GM12878 (cell line): ENCODE data around the gene ASB3. TPM values are rescaled to one million over a fixed set of nuclear protein-coding genes. Genes with fewer than 3 reads are reported as not detected.

ENCODE experiments used
- ATAC-seq: fragments of 200-7000 bp; cut with Tn5 transposase; 3 replicates; pipeline ENCODE4 v1.9.1; 2020; ENCODE audit warnings: mild to moderate bottlenecking, moderate library complexity
- BruUV-seq: library from RNA; stranded (reverse); fragments of 400-500 nt; replicated peaks from 2 replicates; lab custom pipeline; 2021; lab: Mats Ljungman, UMichigan
- CTCF ChIA-PET: fragments of 300-600 bp; sonication (Branson Sonifier 250); formaldehyde crosslinking; extraction: SDS; loops from one replicate; lab custom pipeline; 2021; ENCODE audit warnings: inconsistent platforms; lab: Yijun Ruan, JAX
- POLR2A ChIA-PET: fragments of 350-600 bp; formaldehyde crosslinking; extraction: SDS; loops from one replicate; lab custom pipeline; 2021; ENCODE audit warnings: inconsistent platforms; lab: Charles Lee
- RAD21 ChIA-PET: fragments of 300-600 bp; sonication (Branson Sonifier 250); formaldehyde crosslinking; loops from one replicate; lab custom pipeline; 2023; ENCODE audit warnings: antibody characterized with exemption; ENCODE audit not compliant: unreplicated experiment; lab: Charles Lee
- SMC1A ChIA-PET: fragments of 300-600 bp; sonication (Branson Sonifier 250); formaldehyde crosslinking; loops from one replicate; lab custom pipeline; 2023; ENCODE audit not compliant: unreplicated experiment, uncharacterized antibody; lab: Charles Lee
- DNase-seq: peaks from one replicate; pipeline ENCODE4 v3.0.0-alpha.2; 2011; ENCODE audit warnings: low read depth, low spot score
- FAIRE-seq: peaks from 3 replicates; lab custom pipeline; 2011; peaks lifted over from hg19 to GRCh38; lab: Jason Lieb, UNC
- H2AFZ ChIP-seq: 2 replicates; pipeline ENCODE4 v1.6.0; 2011; ENCODE audit warnings: low read depth, low read length, control low read depth; ENCODE audit not compliant: control insufficient read depth
- H3K27ac ChIP-seq: 2 replicates; pipeline ENCODE4 v1.5.1; 2011; ENCODE audit warnings: control low read depth; ENCODE audit not compliant: control insufficient read depth, insufficient read depth
- H3K27me3 ChIP-seq, 2 experiments: replicated peaks in 1 of 2; 2 replicates each; pipeline versions ENCODE4 v1.6.0 to v1.6.1; 2011; ENCODE audit warnings: low read length in 1 of 2; ENCODE audit not compliant: control insufficient read depth in 2 of 2, insufficient read depth in 2 of 2
- H3K36me3 ChIP-seq, 2 experiments: 2 replicates each; pipeline ENCODE4 v1.5.1; 2011; ENCODE audit warnings: low read length in 1 of 2; ENCODE audit not compliant: control insufficient read depth in 2 of 2, insufficient read depth in 2 of 2
- H3K4me1 ChIP-seq: 2 replicates; pipeline ENCODE4 v1.6.1; 2011; ENCODE audit warnings: mild to moderate bottlenecking, low read length, moderate library complexity, mixed read lengths; ENCODE audit not compliant: control insufficient read depth, insufficient read depth
- H3K4me2 ChIP-seq: 2 replicates; pipeline ENCODE4 v1.6.0; 2011; ENCODE audit warnings: control low read depth; ENCODE audit not compliant: control insufficient read depth, insufficient read depth
- H3K4me3 ChIP-seq: fragments of 200-600 bp; sonication (generic); 2 replicates; pipeline ENCODE4 v1.5.1; 2016
- H3K79me2 ChIP-seq: 2 replicates; pipeline ENCODE4 v1.6.0; 2011; ENCODE audit warnings: low read length; ENCODE audit not compliant: control insufficient read depth, insufficient read depth
- H3K9ac ChIP-seq: 2 replicates; pipeline ENCODE4 v1.8.0; 2011; ENCODE audit warnings: low read length, control low read depth, mixed read lengths; ENCODE audit not compliant: control insufficient read depth, insufficient read depth
- H3K9me3 ChIP-seq: replicated peaks from 3 replicates; pipeline ENCODE4 v1.5.1; 2011; ENCODE audit warnings: mild to moderate bottlenecking, low read length; ENCODE audit not compliant: control insufficient read depth, insufficient read depth
- H4K20me1 ChIP-seq: 2 replicates; pipeline ENCODE4 v1.6.0; 2011; ENCODE audit not compliant: control insufficient read depth, insufficient read depth
- CEBPB ChIP-seq, 2 experiments: fragments of 150-350 bp in 1 of 2; IDR thresholded peaks; 2 replicates each; pipeline ENCODE4 v1.6.1; 2012 to 2014; ENCODE audit warnings: low read depth in 2 of 2, low read length in 2 of 2, borderline replicate concordance in 1 of 2, inconsistent platforms in 1 of 2
- PAX5 ChIP-seq: IDR thresholded peaks from 2 replicates; pipeline ENCODE4 v1.6.1; 2011; ENCODE audit warnings: low read depth, low read length, borderline replicate concordance
- SUZ12 ChIP-seq: fragments of 200-600 bp; sonication (generic); IDR thresholded peaks from one replicate; pipeline ENCODE4 v1.6.1; 2018; ENCODE audit warnings: antibody characterized with exemption, mild to moderate bottlenecking; ENCODE audit not compliant: unreplicated experiment
- WGBS: methylation state at CpG from one replicate; pipeline ENCODE4 v1.1.6; 2016; ENCODE audit warnings: low lambda C conversion rate; ENCODE audit not compliant: insufficient replicate concordance, insufficient coverage; ENCODE audit errors: missing lambda C conversion rate; 5-methylcytosine and 5-hydroxymethylcytosine counted together
- in situ Hi-C: fragments of 300-500 bp; cut with MboI; formaldehyde crosslinking; loops from 9 replicates; pipeline ENCODE4 v1.14.3; 2018; ENCODE audit warnings: mixed read lengths
- intact Hi-C: fragments of 100-400 bp; cut with micrococcal nuclease; formaldehyde crosslinking; loops from one replicate; pipeline ENCODE4 v1.14.2; 2022; ENCODE audit not compliant: unreplicated experiment
- polyA plus RNA-seq, 11 experiments: library from polyadenylated mRNA; depleted of rRNA in 4 of 11; unstranded in 6 of 11; stranded (reverse) in 5 of 11; fragments of >200 nt; fragmentation: Nextera tagmentation in 4 of 11; fragmentation: Illumina TruSeq in 1 of 11; extraction: Ambion mirVana in 4 of 11; extraction: Trizol in 1 of 11; gene quantifications; 1 replicate in 1 of 11; 2 replicates in 10 of 11; pipeline versions ENCODE4 v1.2.1 to v1.2.3, GENCODE V29; 2011 to 2016; ENCODE audit warnings: inconsistent platforms in 2 of 11, missing spikeins in 2 of 11, low read depth in 1 of 11
- total RNA-seq, 4 experiments: library from RNA; depleted of rRNA in 3 of 4; stranded (reverse); fragments of >200 nt in 3 of 4; fragmentation: Illumina TruSeq in 1 of 4; extraction: Trizol in 1 of 4; gene quantifications; 2 replicates each; pipeline versions ENCODE4 v1.2.1 to v1.2.3, GENCODE V29; 2013 to 2021

ASB3 gene
- total and polyA plus RNA-seq, 10 of the 15 experiments (the other 5 are each of a cell fraction or from before 2014, with no cell fraction given): 16.4 to 30.9 (median 22.6) TPM

GRCh38 chr2:53827398-53828175 is 40.8 kb upstream of the ASB3 start:
- RAD21 ChIA-PET: no interaction called here
- no TSS peak for BruUV-seq
- ATAC-seq (no peak), DNase-seq (no peak), FAIRE-seq (no peak)
- no peaks in the 10 kb centered on the region for H3K4me1 ChIP-seq
- in situ Hi-C loops (no loop called here), intact Hi-C loops (no loop called here)
- H3K27me3 ChIP-seq: no peaks in the 10 kb centered on the region
- POLR2A ChIA-PET: no interaction called here
- CTCF ChIA-PET: no interaction called here
- H3K27ac ChIP-seq: no peak overlapping the region
- H3K9ac ChIP-seq: no peak overlapping the region
- WGBS: 83% methylated on average over 3 of the region's 3 CpGs
- H3K36me3 ChIP-seq: no peaks in the 10 kb centered on the region
- SMC1A ChIA-PET: no interaction called here
- no peak overlapping the region for H2AFZ ChIP-seq
- H3K4me2 ChIP-seq: no peak overlapping the region
- H3K79me2 ChIP-seq: no peaks in the 10 kb centered on the region
- H3K9me3 ChIP-seq: no peaks in the 10 kb centered on the region
- TF ChIP-seq CEBPB (IDR thresholded peaks at IDR 0.05; ENCODE audit: borderline replicate concordance in 1 of 2, low read depth in 2 of 2, low read length in 2 of 2): no peak
- TF ChIP-seq, all 136 proteins: peak for 0
- H4K20me1 ChIP-seq: no peaks in the 10 kb centered on the region
- no peak overlapping the region for H3K4me3 ChIP-seq

GRCh38 chr2:53826587-53827397 is 40.0 kb upstream of the ASB3 start:
- intact Hi-C loops (no loop called here), in situ Hi-C loops (no loop called here)
- no peak overlapping the region for H3K4me3 ChIP-seq
- no peak overlapping the region for H2AFZ ChIP-seq
- no peak for FAIRE-seq
- H4K20me1 ChIP-seq: no peaks in the 10 kb centered on the region
- WGBS: 64% methylated on average over 3 of the region's 3 CpGs
- TF ChIP-seq PAX5 (no peak), SUZ12 (no peak)
- no peaks in the 10 kb centered on the region for H3K79me2 ChIP-seq
- H3K36me3 ChIP-seq: no peaks in the 10 kb centered on the region
- SMC1A ChIA-PET: no interaction called here
- no peak for ATAC-seq
- no peak for DNase-seq
- no peaks in the 10 kb centered on the region for H3K9me3 ChIP-seq
- no TSS peak for BruUV-seq
- H3K27ac ChIP-seq: no peak overlapping the region
- H3K4me2 ChIP-seq: no peak overlapping the region
- H3K4me1 ChIP-seq: no peaks in the 10 kb centered on the region
- H3K9ac ChIP-seq: no peak overlapping the region
- no peaks in the 10 kb centered on the region for H3K27me3 ChIP-seq
- CTCF ChIA-PET: no interaction called here
- POLR2A ChIA-PET: no interaction called here
- RAD21 ChIA-PET: no interaction called here
